C4-2B (cell line): ENCODE data around the gene TNFRSF1B.
"Not testable (repeated sequence)": the region's sequence is repeated elsewhere in the genome, so short reads cannot be mapped to it uniquely, and the experiment has no call there.

ENCODE experiments used
- H3K27ac ChIP-seq: fragments of 450-650 bp; 2 replicates; pipeline ENCODE4 v1.5.1; 2017
- ZFX ChIP-seq: fragments of 450-650 bp; IDR thresholded peaks from 2 replicates; pipeline ENCODE4 v1.6.1; 2017
- TF ChIP-seq, protein P1 (sequence below): fragments of 450-650 bp; conservative IDR thresholded peaks from 2 replicates; pipeline ENCODE4 v1.5.1; 2017; ENCODE audit warnings: mild to moderate bottlenecking

The TNFRSF1B gene

DNA sequence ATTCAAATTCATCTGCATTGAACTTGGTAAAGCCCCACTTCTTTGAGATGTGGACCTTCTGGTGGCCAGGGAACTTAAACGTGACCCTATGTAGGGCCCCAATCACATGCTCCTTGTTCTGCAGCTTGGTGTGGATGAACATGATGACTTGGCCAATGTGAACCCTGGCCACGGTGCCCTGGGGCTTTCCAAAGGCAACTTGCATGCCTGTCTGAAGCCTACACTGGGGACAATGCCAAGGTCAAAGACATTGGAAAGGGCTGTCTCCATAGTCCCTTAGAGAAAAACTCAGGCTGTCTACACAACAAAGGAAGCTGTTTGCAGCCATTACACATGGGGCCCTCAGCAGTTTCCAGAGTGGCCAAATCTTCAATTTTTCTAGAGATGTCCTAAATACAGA, 54.1 kb downstream of the TNFRSF1B start:
- TF ChIP-seq ZFX, result no peak
- TF ChIP-seq, protein P1, sequence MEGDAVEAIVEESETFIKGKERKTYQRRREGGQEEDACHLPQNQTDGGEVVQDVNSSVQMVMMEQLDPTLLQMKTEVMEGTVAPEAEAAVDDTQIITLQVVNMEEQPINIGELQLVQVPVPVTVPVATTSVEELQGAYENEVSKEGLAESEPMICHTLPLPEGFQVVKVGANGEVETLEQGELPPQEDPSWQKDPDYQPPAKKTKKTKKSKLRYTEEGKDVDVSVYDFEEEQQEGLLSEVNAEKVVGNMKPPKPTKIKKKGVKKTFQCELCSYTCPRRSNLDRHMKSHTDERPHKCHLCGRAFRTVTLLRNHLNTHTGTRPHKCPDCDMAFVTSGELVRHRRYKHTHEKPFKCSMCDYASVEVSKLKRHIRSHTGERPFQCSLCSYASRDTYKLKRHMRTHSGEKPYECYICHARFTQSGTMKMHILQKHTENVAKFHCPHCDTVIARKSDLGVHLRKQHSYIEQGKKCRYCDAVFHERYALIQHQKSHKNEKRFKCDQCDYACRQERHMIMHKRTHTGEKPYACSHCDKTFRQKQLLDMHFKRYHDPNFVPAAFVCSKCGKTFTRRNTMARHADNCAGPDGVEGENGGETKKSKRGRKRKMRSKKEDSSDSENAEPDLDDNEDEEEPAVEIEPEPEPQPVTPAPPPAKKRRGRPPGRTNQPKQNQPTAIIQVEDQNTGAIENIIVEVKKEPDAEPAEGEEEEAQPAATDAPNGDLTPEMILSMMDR, result no peak
- H3K27ac ChIP-seq, result no peak overlapping the region

DNA sequence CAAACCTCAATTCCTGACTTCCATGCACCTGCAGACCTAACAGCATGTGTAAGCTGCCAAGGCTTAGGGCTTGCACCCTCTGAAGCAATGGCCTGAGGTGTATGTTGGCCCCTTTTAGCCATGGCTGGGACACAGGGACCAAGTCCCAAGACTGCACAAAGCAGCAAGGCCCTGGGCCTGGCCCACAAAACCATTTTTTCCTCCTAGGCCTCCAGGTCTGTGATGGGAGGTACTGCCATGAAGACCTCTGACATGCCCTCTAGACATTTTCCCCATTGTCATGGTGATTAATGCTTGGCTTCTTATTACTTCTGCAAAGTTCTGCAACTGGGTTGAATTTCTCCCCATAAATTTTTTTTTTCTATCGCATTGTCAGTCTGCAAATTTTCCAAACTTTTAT, 55.9 kb downstream of the TNFRSF1B start:
- H3K27ac ChIP-seq, result not testable (repeated sequence)

DNA sequence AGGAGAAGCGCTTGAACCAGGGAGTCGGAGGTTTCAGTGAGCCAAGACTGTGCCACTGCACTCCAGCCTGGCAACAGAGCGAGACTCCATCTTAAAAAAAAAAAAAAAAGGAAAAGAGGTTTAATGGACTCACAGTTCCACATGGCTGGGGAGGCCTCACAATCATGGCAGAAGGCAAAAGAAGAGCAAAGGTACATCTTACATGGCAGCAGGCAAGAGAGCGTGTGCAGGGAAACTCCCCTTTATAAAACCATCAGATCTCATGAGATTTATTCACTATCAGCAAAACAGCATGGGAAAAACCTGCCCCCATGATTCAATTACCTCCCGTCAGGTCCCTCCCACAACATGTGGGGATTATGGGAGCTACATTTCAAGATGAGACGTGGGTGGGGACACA, 57.3 kb downstream of the TNFRSF1B start:
- H3K27ac ChIP-seq, result not testable (repeated sequence)

DNA sequence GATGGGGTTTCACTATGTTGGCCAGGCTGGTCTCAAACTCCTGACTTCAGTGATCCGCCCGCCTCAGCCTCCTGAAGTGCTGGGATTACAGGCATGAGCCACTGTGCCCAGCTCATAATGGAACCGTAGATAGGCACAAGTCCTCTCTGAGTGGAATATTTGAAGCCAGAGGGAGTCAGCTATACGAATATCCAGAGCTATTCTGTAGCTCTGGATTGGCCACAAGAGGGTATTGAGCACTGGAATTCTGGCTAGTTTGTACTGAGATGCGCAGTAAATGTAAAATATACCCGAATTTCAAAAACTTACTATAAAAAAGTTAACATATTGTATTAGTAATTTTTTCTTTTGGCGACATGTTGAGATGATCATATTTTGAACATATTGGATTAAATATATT, 62.2 kb downstream of the TNFRSF1B start:
- H3K27ac ChIP-seq, result no peak overlapping the region
- TF ChIP-seq ZFX, result no peak

DNA sequence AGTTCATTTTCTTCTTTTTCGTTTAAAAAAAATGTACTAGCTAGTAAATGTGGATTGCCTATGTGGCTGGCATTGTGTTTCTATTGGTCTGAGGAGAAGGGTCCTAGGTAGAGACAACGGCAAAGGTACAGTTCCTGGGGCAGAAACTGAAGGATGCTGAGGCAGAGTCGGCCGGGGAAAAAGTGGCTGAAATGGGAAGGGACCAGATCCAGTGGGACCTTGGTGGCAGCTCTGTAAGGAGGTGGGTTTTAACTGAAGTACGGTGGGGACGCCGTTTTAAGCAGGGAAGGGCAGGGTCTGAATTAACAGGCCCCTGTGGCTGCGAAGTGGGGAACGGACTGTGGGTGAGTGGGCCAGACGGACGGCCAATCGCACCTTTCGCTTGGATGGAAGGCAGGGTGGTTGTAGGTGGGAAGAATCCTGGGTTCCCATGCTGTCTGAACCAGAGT, 62.6 kb downstream of the TNFRSF1B start:
- TF ChIP-seq, protein P1, result no peak
- no peak for TF ChIP-seq ZFX

DNA sequence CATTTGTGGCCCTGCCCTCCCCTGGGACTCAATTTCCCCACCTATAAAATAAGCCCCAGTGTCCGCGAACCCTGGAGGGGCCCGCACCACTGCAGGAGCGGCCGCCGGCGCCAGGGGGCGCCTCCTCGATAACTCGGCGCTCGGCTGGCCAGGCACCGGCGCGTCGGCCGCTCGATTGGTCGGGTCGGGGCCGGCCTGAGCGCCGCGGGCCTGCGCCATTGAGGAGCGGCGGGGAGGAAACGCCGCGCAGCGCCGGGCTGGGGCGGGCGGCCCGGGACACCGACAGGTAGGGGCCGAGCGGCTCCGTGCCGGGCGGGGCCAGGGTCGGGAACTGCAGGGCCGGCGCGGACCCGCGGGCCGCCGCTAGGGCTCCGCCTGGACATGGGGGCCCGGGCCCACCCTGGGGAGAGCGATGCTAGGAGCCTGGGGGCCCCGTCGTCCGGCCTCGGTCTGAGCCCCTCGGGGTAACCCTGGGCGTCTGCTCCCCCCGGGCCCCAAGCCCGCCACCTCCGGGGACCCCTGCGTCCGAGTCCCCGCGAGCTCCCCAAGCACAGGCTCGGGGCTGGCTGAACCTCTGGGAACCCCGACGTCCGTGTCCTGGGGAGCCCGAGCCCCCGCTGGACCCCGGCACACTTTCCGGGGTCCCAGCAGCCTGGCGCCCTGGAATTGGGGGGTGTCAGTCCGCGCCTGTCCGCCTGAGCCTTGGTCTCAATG, 63.2 kb downstream of the TNFRSF1B start, which contains the start of gene VPS13D:
TSS of gene VPS13D (plus strand) at position 196 of the 714 bp plus-strand sequence. CDS start 4,237 bp downstream, outside the sequence.
- H3K27ac ChIP-seq, result peak within 1 kb of the TSS; percentile 98
- TF ChIP-seq, protein P1, result peak; percentile 99
- peak; percentile 86 for TF ChIP-seq ZFX

More for the DNA sequence above, 62.6 kb downstream of the TNFRSF1B start:
- peak overlapping the region; percentile 98; the same call in 1 of the 2 replicates for H3K27ac ChIP-seq

DNA sequence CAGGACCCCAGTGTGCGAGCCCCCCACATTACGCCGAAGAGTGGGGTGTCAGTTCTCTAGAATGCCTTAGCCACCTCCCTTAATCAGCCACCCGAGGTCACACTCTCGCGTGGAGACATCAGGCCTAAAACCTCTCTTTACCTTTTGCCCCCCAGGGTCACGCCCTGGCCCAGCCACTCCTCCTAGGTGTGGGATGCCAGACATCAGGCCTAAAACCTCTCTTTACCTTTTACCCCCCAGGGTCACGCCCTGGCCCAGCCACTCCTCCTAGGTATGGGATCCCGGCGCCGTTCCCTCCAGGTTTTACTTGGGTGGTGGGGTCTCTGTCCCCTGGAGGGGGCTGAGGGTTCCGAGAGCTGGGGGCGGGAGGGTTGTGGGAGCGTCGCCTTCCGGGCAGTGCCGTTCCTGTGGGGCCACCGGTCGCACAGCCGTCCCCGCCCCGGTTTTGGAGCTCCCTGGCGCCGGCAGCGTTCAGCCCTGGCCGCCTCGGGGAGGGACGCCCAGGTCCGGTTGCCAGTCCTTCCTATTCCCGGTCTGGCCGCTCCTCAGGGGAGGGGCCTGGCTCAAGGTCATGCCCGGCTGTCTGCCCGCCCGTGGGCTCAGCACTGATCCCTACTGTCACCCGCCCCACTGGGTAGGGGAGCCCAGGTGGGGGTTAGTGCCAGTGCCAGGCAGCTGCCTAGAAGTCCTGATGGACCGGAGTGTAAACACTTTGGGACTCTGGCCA, 63.9 kb downstream of the TNFRSF1B start:
- peak overlapping the region; percentile 98 for H3K27ac ChIP-seq
- TF ChIP-seq, protein P1, result no peak
- no peak for TF ChIP-seq ZFX

DNA sequence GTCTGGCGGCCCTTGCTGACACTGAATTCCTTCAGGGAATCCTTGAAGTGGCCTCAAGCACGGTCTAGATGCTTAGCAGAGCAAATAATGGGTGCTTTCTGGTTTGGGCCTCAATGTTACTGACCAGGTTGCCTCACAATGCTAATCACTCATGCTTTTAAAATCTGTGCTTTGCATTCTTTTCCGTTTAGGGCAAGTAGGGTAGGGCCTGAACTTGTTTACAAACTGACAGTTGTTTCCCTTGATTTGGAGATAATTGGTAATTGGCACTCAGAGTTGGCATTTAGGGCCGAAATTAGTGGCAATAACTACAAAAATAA, 64.4 kb downstream of the TNFRSF1B start:
- no peak for TF ChIP-seq ZFX
- TF ChIP-seq, protein P1, result no peak
- peak overlapping the region; percentile 98 for H3K27ac ChIP-seq

DNA sequence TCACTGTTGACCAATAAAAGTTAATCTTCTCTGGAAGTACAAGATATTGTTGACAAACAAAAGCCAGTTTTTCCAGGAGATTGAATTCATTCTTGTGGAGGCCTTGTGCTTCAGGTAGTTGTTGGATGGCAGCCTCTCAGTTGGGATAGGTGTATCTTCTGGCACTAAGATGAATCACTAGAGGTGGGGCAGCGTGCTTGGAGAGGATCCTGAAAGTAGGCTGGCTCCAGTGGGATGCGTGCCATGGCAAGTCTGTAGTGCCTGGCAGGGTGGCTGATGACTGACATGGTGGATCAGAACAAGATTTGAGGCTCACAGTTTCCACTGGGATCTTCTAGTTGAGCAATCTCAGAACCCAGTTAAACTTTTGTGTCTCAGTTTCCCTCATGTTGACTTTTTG, 65.4 kb downstream of the TNFRSF1B start:
- peak overlapping the region; percentile 98; the same call in 1 of the 2 replicates for H3K27ac ChIP-seq
- TF ChIP-seq, protein P1, result no peak
- TF ChIP-seq ZFX, result no peak
